HG03066 (cell line): ENCODE data around the gene SCNN1A.
A peak's percentile ranks its signal among the peaks of the same experiment; 100 is the strongest.

Experiments used
- ATAC-seq: cut with Tn5 transposase; IDR thresholded peaks from one replicate; pipeline ENCODE4 v1.9.1; 2021; ENCODE audit warnings: low read depth; ENCODE audit not compliant: unreplicated experiment

Gene SCNN1A

DNA sequence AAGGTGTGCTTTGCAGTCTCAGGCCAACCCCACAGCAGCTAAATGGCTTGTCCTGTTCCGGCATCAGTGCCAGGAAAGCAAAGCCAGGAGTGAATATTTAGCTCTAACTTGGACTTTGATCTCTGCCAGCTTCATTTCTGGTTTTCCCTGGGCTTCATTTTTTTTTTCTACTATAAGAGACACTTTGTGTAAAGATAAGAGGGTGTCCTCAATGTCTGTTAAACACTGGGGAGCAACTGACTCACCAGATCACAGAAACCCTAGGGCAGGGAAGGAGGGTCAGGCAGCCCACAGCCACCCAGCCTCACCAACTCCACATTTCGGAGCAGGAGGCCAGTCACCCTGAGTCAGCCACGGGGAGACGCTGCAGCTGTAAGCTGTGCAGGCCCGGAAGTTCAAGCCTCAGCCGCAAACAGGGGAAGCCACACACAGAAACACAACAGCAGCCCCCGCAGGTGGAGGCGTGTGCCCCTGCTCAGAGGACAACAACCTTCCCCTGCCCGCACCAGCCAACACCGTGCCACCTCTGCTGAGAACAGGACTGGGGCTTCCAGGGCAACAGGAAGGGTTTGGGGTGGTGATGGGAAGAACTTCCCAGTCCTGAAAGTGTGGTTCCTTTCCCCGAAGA lies 39.8 kb downstream of the SCNN1A start:
- ATAC-seq: no peak

- ATAC-seq: no peak
These were observed 40.4 kb downstream of the SCNN1A start for GRCh38 chr12:6334940-6335450.

DNA sequence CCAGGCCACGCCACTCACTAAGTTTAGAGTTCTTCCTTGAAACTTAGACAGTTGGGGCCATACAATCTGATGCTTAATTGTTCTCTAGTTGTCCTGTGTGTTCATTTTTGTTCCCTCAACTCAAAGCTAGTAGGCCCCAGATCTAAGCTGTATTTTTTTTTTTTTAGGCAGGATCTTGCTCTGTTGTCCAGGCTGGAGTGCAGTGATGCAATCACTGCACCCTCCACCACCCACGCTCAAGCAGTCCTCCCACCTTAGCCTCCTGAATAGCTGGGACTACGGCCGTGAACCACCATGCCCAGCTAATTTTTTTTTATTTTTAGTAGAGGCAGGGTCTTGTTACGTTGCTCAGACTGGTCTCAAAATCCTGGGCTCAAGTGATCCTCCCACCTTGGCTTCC lies 41.0 kb downstream of the SCNN1A start:
- ATAC-seq: no peak

DNA sequence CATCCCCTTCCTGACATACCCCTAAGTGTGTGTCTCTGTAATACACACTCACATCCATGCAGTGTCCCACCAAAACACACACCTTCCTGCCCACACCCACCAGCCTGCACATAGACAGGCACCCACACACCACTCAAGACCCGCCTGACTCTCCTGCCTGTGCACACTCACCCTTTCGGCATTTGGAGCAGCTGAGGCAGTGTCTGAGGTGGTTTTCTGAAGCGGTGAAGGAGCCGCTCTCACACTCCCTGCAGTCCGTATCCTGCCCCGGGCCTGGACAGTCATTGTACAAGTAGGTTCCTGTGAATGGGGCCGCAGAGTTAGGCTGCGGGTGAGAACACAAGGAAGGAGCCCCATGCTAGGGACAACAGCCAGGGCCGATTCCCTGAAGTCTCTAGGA lies 41.8 kb downstream of the SCNN1A start:
- ATAC-seq: no peak

- no peak for ATAC-seq
These were observed 42.3 kb downstream of the SCNN1A start for GRCh38 chr12:6333029-6333428.

GRCh38 chr12:6332459-6332858 lies 42.9 kb downstream of the SCNN1A start:
- ATAC-seq: no peak

DNA sequence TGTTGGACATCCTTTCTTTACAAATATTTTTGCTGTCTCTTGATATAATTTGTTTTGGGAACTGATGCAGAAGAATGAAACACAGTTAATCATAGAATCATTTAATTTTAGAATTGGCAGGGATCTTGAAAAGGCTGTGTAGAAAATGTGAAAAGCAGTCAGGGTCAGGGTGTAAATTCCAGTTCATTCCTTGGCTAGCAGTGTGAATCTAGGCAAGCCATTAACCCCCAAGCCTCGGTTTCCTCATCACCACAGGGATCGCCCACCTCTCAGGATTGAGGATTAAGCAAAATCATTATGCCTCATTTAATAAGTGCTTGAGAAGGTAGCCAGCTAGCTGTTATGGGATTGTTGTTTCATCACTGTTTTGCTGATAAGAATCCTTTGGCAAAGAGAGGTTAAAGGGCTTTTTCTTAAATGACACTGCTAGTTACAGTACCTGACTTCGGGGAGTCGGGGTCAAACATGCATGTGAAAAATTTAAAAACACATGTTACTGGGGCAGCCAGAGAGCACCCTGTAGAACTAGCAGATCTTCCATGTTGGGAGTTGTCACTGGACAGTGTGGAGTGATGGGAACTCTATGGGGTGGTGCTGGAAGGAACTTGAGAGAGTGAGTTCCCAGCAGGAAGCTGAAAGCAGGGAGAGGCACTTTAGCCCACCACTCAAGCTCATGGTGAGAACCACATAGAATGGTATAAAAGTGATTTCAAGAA lies 44.2 kb downstream of the SCNN1A start:
- no peak for ATAC-seq

- no peak for ATAC-seq
These were observed 45.2 kb downstream of the SCNN1A start for GRCh38 chr12:6330192-6330591.

DNA sequence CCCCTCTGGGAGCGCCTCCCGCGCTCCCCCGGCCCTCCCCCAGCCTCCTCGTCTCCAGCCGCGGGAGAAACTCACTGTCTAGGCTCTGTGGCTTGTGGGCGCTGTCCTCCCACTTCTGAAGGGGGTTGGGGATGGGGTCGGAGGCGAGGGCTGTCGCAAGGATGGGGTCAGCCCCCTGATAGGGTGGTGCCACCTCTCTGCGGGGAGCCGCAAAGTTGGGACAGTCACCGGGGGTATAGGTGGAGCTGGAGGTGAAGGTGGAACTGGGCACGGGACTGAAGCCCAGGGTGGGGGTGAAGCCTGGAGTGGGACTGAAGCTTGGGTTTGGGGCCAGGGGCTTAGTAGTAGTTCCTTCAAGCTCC lies 45.7 kb downstream of the SCNN1A start:
- no peak for ATAC-seq

- ATAC-seq: no peak
These were observed 46.2 kb downstream of the SCNN1A start for GRCh38 chr12:6328945-6329702.

DNA sequence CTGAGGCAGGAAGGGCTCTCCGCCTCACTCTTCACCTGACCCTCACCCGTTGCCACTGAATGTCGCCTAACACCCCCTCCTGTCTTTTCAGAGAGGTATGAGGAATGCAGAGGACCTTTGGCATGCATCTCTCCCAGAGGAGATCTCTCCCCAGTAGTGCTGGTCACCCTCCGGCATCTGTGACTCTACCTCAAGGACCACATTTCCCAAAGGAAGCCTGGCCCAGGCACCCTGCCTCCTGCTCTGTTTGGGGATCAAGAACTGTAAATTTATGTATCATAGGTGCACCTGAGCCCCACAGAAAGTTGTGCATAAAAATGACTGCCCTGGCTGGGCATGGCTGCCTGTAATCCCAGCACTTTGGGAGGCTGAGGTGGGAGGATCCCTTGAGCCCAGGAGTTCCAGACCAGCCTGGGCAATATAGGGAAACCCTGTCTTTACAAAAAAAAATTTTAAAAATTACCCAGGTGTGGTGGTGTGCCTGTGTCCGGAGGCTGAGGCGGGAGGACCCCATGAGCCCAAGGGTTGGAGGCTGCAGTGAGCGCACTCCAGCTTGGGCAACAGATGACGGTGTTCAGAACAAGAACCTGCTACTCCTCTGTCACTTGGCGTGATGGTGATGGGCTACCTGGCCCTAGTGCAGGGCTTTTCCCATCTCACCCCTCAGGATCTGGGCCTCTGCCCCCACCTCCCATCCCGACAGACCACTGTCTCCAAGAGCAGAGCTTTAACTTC lies 47.2 kb downstream of the SCNN1A start:
- ATAC-seq: no peak

DNA sequence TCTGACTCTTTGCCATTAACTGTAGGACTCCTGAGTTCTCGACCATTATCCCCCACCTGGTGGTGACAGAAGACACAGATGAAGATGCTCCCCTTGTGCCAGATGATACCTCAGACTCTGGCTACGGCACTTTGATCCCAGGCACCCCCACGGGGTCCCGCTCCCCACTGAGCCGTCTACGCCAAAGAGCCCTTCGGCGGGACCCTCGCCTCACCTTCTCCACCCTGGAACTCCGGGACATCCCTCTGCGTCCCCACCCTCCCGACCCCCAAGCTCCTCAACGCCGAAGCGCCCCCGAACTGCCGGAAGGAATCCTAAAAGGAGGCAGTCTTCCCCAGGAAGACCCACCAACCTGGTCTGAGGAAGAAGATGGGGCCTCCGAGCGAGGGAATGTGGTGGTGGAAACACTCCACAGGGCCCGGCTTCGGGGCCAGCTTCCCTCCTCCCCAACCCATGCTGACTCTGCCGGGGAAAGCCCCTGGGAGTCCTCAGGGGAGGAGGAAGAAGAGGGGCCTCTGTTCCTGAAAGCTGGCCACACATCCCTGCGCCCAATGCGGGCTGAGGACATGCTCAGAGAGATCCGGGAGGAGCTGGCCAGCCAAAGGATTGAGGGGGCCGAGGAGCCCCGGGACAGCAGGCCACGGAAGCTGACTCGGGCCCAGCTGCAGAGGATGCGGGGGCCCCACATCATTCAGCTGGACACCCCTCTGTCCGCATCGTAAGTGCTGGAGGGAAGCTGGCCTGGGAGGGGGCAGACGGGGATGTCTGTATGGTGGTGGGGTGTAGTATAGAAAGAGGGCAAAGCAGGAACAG lies 47.9 kb downstream of the SCNN1A start:
- ATAC-seq: no peak

DNA sequence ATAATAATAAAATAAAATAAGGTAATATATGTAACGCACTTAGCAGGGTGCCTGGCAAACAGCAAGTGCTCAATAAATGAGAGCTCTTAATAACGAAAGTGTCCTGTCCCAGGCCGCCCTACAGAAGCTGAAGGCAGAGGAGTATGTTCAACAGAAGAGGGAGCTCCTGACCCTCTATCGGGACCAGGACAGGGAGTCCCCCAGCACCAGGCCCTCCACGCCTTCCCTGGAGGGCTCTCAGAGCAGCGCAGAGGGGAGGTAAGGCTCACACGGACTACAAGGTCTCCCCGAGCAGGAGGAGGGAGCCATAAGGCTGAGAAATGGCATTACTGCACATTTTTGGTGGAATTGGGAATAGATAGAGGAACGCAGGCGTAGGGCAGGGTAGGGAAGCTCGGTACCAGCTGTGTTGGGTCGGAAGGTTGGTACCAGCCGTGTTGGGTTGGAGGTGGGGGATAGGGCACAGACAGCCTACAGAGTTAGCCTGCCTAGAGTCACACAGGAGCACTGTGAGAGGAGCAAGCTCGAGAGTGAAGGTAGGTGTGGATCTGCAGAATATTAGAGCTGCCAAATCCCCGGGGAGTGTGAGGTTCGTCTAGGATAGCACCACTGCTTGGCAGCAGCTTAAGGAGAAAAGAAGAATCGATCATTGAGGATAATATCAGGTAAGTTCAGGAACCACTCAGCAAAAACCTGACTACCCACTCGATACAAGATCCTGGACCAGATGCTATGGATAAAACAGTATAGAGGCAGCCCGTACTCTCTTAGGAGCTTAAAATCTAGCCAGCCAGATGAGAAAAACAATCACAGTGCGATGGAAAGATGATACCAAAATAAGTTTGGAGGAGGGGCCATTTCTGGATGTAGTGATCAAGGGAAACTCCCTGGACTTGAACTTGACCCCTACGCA lies 48.8 kb downstream of the SCNN1A start:
- no peak for ATAC-seq

DNA sequence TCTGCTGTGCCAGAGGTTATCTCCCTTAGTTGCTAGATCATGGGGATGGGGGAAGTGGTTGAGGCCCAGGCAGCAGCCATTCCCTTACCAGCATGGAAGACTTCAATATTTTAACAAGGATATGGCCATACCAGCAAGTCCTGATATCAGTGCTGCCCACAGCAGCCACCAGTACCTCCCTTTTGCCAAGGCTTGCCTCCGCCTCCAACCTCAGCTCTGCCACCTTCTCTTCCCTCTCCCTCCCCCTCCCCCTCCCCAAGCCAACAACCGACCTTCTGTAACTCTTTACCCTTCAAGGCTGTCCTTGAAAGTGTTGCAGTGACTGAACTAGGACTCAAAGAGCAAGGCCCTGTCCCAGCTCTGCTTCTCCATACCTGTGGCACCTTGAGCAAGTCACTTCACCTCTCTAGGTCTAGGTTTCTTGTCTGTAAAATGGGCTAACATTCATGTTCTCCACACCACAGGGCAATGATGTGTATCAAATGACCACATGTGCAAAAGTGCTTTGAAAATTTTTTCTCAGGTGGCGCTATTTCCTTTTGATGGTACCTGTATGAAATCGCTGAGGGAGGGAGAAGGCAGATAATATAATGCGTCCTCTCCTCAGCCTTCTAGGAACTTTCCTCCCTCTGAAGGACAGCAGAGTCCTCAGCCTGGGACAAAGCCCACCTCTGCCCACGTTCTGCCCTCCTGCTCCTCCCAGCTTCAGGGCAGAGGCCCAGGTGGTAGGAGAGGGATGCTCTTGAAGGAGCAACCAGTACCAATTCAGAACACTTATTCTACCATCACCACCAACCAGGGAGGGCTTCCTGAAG lies 50.2 kb downstream of the SCNN1A start:
- ATAC-seq: no peak

DNA sequence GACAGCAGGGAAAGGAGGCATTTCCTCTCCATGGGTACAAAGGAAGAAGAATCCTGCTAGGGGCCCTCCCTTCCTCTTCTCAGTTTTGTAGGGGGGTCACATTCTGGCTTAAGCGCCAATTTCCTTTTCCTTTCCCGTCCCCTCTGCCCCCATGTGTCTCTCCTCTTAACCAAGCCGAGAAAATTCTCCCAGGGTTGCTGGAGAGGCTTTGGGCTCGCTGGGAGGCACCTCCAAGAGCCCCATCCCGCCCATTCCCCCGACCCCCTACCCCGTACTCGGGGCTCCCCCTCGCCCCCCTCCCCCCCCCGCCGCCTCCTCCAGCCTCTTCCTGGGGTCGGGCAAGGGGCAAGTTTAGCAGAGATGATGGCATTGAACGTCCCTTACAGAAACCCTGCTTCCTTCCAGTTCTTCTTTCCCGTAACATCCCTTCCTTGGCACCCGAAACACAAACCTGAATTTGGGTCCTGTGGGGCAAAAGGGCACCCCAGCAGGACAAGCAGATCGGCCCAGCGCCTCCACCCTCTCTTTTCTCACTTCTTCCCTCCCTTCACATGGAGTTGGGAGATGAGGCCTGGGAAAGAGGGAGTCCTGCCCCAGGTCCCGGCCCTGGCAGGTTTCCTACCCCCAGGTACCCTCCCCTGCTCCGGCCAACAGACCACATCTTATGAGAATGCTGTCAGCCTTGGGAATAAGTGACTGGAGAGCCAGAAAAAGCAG lies 51.2 kb downstream of the SCNN1A start:
- no peak for ATAC-seq

GRCh38 chr12:6323340-6323994 lies 51.9 kb downstream of the SCNN1A start:
- ATAC-seq: peak; percentile 78

- no peak for ATAC-seq
These were observed 52.4 kb downstream of the SCNN1A start for GRCh38 chr12:6322969-6323339.
